ENCODE results near the gene BEAN1. TPM values are rescaled to one million over a fixed set of nuclear protein-coding genes. Genes with fewer than 3 reads are reported as not detected.
"Not testable (repeated sequence)": the region's sequence is repeated elsewhere in the genome, so short reads cannot be mapped to it uniquely, and the experiment has no call there.

The BEAN1 gene
- total RNA-seq, 1 experiment from 2014 or later, result 1.1 TPM

GRCh38 chr16:66511602-66512271, 84.6 kb downstream of the BEAN1 start:
- intact Hi-C loops (cut with micrococcal nuclease), result no loop called here
- peak overlapping the region; percentile 40 for H3K4me3 Mint-ChIP-seq (ENCODE audit: unreplicated experiment)
- no peaks in the 10 kb centered on the region for H3K9me3 Mint-ChIP-seq (ENCODE audit: unreplicated experiment)
- peaks cover 62% of the 10 kb centered on the region for H3K4me1 Mint-ChIP-seq (ENCODE audit: insufficient read depth, unreplicated experiment)
- TF ChIP-seq, protein P1, sequence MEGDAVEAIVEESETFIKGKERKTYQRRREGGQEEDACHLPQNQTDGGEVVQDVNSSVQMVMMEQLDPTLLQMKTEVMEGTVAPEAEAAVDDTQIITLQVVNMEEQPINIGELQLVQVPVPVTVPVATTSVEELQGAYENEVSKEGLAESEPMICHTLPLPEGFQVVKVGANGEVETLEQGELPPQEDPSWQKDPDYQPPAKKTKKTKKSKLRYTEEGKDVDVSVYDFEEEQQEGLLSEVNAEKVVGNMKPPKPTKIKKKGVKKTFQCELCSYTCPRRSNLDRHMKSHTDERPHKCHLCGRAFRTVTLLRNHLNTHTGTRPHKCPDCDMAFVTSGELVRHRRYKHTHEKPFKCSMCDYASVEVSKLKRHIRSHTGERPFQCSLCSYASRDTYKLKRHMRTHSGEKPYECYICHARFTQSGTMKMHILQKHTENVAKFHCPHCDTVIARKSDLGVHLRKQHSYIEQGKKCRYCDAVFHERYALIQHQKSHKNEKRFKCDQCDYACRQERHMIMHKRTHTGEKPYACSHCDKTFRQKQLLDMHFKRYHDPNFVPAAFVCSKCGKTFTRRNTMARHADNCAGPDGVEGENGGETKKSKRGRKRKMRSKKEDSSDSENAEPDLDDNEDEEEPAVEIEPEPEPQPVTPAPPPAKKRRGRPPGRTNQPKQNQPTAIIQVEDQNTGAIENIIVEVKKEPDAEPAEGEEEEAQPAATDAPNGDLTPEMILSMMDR (IDR thresholded peaks at IDR 0.05; ENCODE audit: unreplicated experiment), result peak; percentile 20
- DNase-seq (ENCODE audit: unreplicated experiment), result peak; percentile 79
- H3K27ac Mint-ChIP-seq (ENCODE audit: low read depth, unreplicated experiment), result peak overlapping the region; percentile 85
- H3K36me3 Mint-ChIP-seq (ENCODE audit: insufficient read depth, unreplicated experiment), result peaks cover 42% of the 10 kb centered on the region
- no TSS peak for BruUV-seq (replicated peaks)
- ChIA-PET CTCF (interaction anchor here (0.6 to 3.7 kb wide), 15 partner anchors 10 to 167 kb away, joined by 3 to 13 read pairs (median 4); partner anchors contain the start of gene CKLF), POLR2A (interaction anchor here (0.5 to 6.5 kb wide), 12 partner anchors 9 to 104 kb away, joined by 3 to 97 read pairs (median 4); partner anchors contain the start of genes CKLF and TK2)
- H3K27me3 Mint-ChIP-seq (ENCODE audit: insufficient read depth, unreplicated experiment), result no peaks in the 10 kb centered on the region

GRCh38 chr16:66512272-66513110, 85.4 kb downstream of the BEAN1 start:
- ChIA-PET POLR2A (interaction anchor here (0.5 to 6.5 kb wide), 14 partner anchors 9 to 127 kb away, joined by 3 to 97 read pairs (median 4); partner anchors contain the start of genes CKLF and TK2), CTCF (interaction anchor here (0.7 to 3.7 kb wide), 14 partner anchors 9 to 168 kb away, joined by 3 to 13 read pairs (median 4); partner anchors contain the start of gene CKLF)
- H3K9me3 Mint-ChIP-seq (ENCODE audit: unreplicated experiment), result no peaks in the 10 kb centered on the region
- H3K27me3 Mint-ChIP-seq (ENCODE audit: insufficient read depth, unreplicated experiment), result no peaks in the 10 kb centered on the region
- peaks cover 49% of the 10 kb centered on the region for H3K36me3 Mint-ChIP-seq (ENCODE audit: insufficient read depth, unreplicated experiment)
- TF ChIP-seq, protein P1 (IDR thresholded peaks at IDR 0.05; ENCODE audit: unreplicated experiment), result no peak
- H3K4me1 Mint-ChIP-seq (ENCODE audit: insufficient read depth, unreplicated experiment), result peaks cover 62% of the 10 kb centered on the region
- peak overlapping the region; percentile 85 for H3K27ac Mint-ChIP-seq (ENCODE audit: low read depth, unreplicated experiment)
- DNase-seq (ENCODE audit: unreplicated experiment), result peak; percentile 70
- intact Hi-C loops (cut with micrococcal nuclease), result no loop called here
- H3K4me3 Mint-ChIP-seq (ENCODE audit: unreplicated experiment), result peak overlapping the region; percentile 40
- BruUV-seq (replicated peaks), result no TSS peak

- Mint-ChIP-seq H3K4me1 (ENCODE audit: insufficient read depth, unreplicated experiment) (peaks cover 61% of the 10 kb centered on the region), H3K4me3 (ENCODE audit: unreplicated experiment) (no peak overlapping the region), H3K9me3 (ENCODE audit: unreplicated experiment) (no peaks in the 10 kb centered on the region), H3K27ac (ENCODE audit: low read depth, unreplicated experiment) (peak overlapping the region; percentile 85), H3K27me3 (ENCODE audit: insufficient read depth, unreplicated experiment) (no peaks in the 10 kb centered on the region), H3K36me3 (ENCODE audit: insufficient read depth, unreplicated experiment) (peaks cover 51% of the 10 kb centered on the region)
- no TSS peak for BruUV-seq (replicated peaks)
- intact Hi-C loops (cut with micrococcal nuclease), result no loop called here
- CTCF ChIA-PET, result no interaction called here
- POLR2A ChIA-PET, result interaction anchor here (0.6 to 6.5 kb wide), 5 partner anchors 11 to 126 kb away, joined by 3 to 97 read pairs (median 16); partner anchors contain the start of genes CKLF and TK2
- TF ChIP-seq, protein P1 (IDR thresholded peaks at IDR 0.05; ENCODE audit: unreplicated experiment), result no peak
- no peak for DNase-seq (ENCODE audit: unreplicated experiment)
Measured at GRCh38 chr16:66513111-66513723, 86.1 kb downstream of the BEAN1 start.

GRCh38 chr16:66514391-66514790, 87.3 kb downstream of the BEAN1 start:
- H3K27ac Mint-ChIP-seq (ENCODE audit: low read depth, unreplicated experiment); intact Hi-C loops (cut with micrococcal nuclease); BruUV-seq (replicated peaks); H3K4me3 Mint-ChIP-seq (ENCODE audit: unreplicated experiment); H3K27me3 Mint-ChIP-seq (ENCODE audit: insufficient read depth, unreplicated experiment); H3K9me3 Mint-ChIP-seq (ENCODE audit: unreplicated experiment); POLR2A ChIA-PET; DNase-seq (ENCODE audit: unreplicated experiment): not testable (repeated sequence)
- CTCF ChIA-PET, result interaction anchor here (0.6 to 1.7 kb wide), 2 partner anchors 37 to 107 kb away, joined by 3 to 4 read pairs; no protein-coding TSS in a partner anchor
- Mint-ChIP-seq H3K36me3 (ENCODE audit: insufficient read depth, unreplicated experiment) (peaks cover 45% of the 10 kb centered on the region), H3K4me1 (ENCODE audit: insufficient read depth, unreplicated experiment) (peaks cover 52% of the 10 kb centered on the region)

DNA sequence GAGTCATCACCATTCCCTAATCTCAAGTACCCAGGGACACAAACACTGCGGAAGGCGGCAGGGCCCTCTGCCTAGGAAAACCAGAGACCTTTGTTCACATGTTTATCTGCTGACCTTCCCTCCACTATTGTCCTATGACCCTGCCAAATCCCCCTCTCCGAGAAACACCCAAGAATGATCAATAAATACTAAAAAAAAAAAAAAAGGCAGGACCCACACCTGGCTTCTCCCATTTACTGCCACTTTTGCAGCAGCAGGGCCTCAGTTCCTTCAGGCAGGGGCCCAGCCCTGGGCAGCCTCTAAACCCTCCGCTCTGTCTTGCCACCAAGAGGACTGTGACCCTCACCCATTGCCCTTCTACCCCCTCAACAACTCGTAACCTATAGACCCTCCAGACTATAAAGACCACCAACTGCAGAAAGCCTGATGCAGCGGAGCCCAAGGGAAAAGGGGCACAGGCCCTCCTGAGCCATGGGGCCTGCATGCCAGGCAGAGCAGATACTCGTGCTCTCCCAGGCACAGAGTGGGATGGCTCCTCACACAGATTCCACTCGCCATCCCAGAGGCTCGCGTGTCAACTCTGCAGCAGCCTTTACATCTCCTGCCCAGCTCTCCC, 88.0 kb downstream of the BEAN1 start:
- H3K27me3 Mint-ChIP-seq (ENCODE audit: insufficient read depth, unreplicated experiment); BruUV-seq (replicated peaks); H3K27ac Mint-ChIP-seq (ENCODE audit: low read depth, unreplicated experiment); H3K9me3 Mint-ChIP-seq (ENCODE audit: unreplicated experiment); DNase-seq (ENCODE audit: unreplicated experiment); H3K4me3 Mint-ChIP-seq (ENCODE audit: unreplicated experiment); POLR2A ChIA-PET: not testable (repeated sequence)
- Mint-ChIP-seq H3K4me1 (ENCODE audit: insufficient read depth, unreplicated experiment) (peaks cover 47% of the 10 kb centered on the region), H3K36me3 (ENCODE audit: insufficient read depth, unreplicated experiment) (peaks cover 40% of the 10 kb centered on the region)
- intact Hi-C loops (cut with micrococcal nuclease), result loop anchor here (5.0 kb wide), 1 partner anchor 38 kb away; no protein-coding TSS in a partner anchor
- CTCF ChIA-PET, result interaction anchor here (0.6 to 1.7 kb wide), 5 partner anchors 10 to 108 kb away, joined by 3 to 4 read pairs (median 3); no protein-coding TSS in a partner anchor
